ENCODE results near the gene EEF1AKMT3. TPM values are rescaled to one million over a fixed set of nuclear protein-coding genes. Genes with fewer than 3 reads are reported as not detected.

Gene EEF1AKMT3
- total and polyA plus RNA-seq, 7 donors: 1.6 to 11.9 (median 9.0) TPM

GRCh38 chr12:57753756-57754337, 18.6 kb upstream of the EEF1AKMT3 start:
- Histone ChIP-seq H3K36me3 (peaks cover 0 to 39% (median 14%) of the 10 kb centered on the region in 4 donors), H3K27ac (peak overlapping the region in 1 of 4 donors; percentile 61), H3K9me3 (no peaks in the 10 kb centered on the region), H3K4me3 (no peak overlapping the region), H3K4me1 (peaks cover 0 to 41% (median 37%) of the 10 kb centered on the region in 4 donors), H3K27me3 (no peaks in the 10 kb centered on the region)
- 29 to 42% methylated on average over 1 of the region's 1 CpG for WGBS, 2 donors
- intact Hi-C loops (cut with DNase I): no loop called here
- no peak for DNase-seq
- TF ChIP-seq POLR2A (IDR thresholded peaks at IDR 0.05): no peak
- no peak for TF ChIP-seq POLR2AphosphoS5 (IDR thresholded peaks at IDR 0.05)
- TF ChIP-seq CTCF (IDR thresholded peaks at IDR 0.05): no peak
- TF ChIP-seq EP300 (IDR thresholded peaks at IDR 0.05): no peak

DNA sequence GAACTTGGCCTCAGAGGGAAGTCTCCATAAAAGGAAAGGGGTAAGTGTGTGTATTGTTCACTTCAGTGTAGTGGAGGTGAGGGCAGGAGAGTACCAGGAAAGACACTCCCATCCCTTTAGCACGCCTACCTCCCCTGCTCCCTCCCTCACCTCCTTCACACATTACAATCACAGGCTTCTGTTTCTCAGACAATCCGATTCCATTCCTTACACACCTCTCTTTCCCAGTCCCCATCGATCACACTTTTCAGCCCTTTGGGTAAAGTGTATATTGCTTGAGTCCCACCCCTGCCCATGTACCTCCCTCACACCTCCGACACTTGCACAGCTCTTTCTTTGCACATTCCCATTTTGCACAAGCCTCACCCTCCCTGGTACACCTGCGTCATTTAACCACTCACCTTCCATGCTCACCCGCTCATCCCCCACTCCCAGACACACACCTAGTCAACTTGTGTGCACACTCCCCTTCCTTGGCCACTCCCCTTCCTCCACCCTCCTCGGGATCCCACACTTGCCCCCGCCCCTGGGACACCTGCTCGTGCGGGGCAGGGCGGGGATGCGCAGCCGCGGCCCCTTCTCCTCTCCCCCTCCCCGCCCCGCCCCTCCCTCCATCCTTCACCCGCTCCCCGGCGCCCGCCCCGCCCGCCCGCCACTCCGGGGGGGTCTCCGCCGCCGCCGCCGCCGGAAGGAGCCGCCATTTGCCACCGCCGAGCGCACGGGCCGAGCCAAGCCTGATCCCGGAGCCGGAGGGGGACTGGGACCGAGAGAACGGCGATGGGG, 17.8 kb upstream of the EEF1AKMT3 start, which contains the start of gene MARCHF9:
MARCHF9 (plus strand) TSS at position 693 of the 783 bp plus-strand sequence. CDS start 426 bp downstream, outside the sequence.
- TF ChIP-seq CTCF (IDR thresholded peaks at IDR 0.05) (no peak), POLR2AphosphoS5 (IDR thresholded peaks at IDR 0.05) (peak in 1 of 4 donors; percentile 18)
- Histone ChIP-seq H3K9me3 (no peaks in the 10 kb centered on the region), H3K27ac (peak within 1 kb of the TSS; percentile 61 to 77 (median 66)), H3K4me3 (peak within 1 kb of the TSS; percentile 51 to 93 (median 84)), H3K4me1 (peaks cover 0 to 41% (median 37%) of the 10 kb centered on the region in 4 donors), H3K27me3 (no peaks in the 10 kb centered on the region), H3K36me3 (peaks cover 0 to 37% (median 13%) of the 10 kb centered on the region in 4 donors)
- WGBS, 2 donors: 1% methylated on average over 41 of the region's 41 CpGs
- DNase-seq: peak; percentile 79
- intact Hi-C loops (cut with DNase I): no loop called here

- intact Hi-C loops (cut with DNase I): no loop called here
- 0 to 1% methylated on average over 34 of the region's 34 CpGs for WGBS, 2 donors
- H3K9me3 ChIP-seq: no peaks in the 10 kb centered on the region
- peak overlapping the region; percentile 51 to 93 (median 84) for H3K4me3 ChIP-seq
- peaks cover 0 to 31% (median 13%) of the 10 kb centered on the region in 4 donors for H3K36me3 ChIP-seq
- H3K27me3 ChIP-seq: no peaks in the 10 kb centered on the region
- peak overlapping the region; percentile 61 to 77 (median 66) for H3K27ac ChIP-seq
- no peak for TF ChIP-seq CTCF (IDR thresholded peaks at IDR 0.05)
- TF ChIP-seq POLR2AphosphoS5 (IDR thresholded peaks at IDR 0.05): no peak
- DNase-seq: peak; percentile 67
- H3K4me1 ChIP-seq: peaks cover 0 to 41% (median 37%) of the 10 kb centered on the region in 4 donors
Measured at GRCh38 chr12:57755194-57755453, 17.3 kb upstream of the EEF1AKMT3 start.

DNA sequence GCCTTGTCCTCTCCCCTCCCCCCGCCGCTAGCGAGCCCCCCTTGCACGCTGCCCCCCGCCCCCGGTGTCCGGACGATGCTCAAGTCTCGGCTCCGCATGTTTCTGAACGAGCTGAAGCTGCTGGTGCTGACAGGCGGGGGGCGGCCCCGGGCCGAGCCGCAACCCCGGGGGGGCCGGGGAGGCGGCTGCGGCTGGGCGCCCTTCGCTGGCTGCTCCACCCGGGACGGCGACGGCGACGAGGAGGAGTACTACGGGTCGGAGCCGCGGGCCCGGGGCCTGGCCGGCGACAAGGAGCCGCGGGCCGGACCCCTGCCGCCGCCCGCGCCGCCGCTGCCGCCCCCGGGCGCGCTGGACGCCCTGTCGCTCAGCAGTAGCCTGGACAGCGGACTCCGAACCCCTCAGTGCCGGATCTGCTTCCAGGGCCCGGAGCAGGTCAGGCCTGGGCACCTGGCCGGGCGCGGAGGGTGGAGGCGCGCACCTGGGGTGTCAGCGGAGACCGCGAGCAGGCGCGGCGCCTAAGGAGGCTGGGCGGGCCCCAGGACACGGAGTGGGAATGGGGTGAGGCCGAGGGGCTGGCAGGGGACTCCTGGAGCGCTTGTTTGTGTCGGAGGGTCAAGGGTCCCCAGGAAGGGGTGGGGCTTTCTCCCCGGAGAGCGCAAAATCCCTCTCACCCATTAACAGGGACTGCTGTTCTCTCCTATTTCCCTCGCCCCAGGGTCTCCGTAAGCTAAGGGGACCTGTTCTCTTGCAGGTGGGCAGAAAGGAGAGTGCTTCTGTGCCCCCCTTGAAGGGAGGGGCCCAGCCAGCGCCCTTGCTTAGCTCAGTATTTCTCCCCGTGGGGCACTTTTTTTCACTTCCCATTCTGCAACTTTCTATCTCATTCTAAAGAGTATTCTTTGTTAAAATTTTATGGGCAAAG, 16.7 kb upstream of the EEF1AKMT3 start:
- intact Hi-C loops (cut with DNase I): no loop called here
- H3K4me3 ChIP-seq: peak overlapping the region; percentile 51 to 93 (median 84)
- H3K27me3 ChIP-seq: no peaks in the 10 kb centered on the region
- peak overlapping the region; percentile 61 to 77 (median 66) for H3K27ac ChIP-seq
- DNase-seq: peak; percentile 66
- WGBS, 2 donors: 1% methylated on average over 76 of the region's 76 CpGs
- H3K4me1 ChIP-seq: peaks cover 0 to 39% (median 34%) of the 10 kb centered on the region in 4 donors
- H3K9me3 ChIP-seq: no peaks in the 10 kb centered on the region
- no peak for TF ChIP-seq POLR2AphosphoS5 (IDR thresholded peaks at IDR 0.05)
- peaks cover 0 to 26% (median 13%) of the 10 kb centered on the region in 4 donors for H3K36me3 ChIP-seq

Data from sigmoid colon (tissue), 7 donors.